Measurements from ENCODE around the gene SUN3.

DNA sequence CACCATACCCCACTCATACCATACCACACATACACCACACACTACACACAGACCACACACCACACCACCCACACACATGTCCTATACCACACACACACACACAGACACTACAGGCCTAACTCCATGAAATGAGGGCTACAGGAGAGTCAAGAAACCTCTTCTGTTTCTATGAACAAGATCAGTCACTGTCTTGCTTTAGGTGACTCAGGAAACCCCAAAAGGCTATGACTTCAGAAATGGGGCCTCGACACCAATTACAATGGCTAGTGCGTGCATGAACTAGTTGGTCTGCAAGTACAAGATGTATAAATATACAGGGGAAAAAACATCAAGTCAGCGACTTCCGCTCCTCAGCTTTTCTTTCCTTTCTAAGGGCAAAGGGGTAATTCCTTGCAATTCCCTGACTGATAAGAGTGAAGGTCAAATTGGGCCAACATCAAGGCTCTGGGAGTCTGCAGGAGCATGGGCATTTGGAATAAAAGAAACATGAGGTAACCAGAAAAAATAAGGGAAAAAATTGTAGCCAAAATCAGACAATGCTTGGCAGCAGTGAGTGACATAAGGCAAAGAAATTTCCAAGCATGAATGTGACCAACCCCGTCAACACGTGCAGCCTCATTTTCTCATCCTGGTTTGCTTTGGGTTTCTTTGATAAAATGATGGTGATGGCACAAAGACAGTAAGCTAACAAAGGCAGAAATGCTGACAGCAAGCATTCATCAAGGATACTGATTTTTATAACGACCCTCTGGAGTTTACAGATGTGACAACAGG is 82.1 kb downstream of the SUN3 start:
- TF ChIP-seq CTCF (IDR thresholded peaks at IDR 0.05), result no peak
- no peak for TF ChIP-seq TCF7L2 (IDR thresholded peaks at IDR 0.05; ENCODE audit: low read depth, low read length)
- TF ChIP-seq POLR2AphosphoS5 (IDR thresholded peaks at IDR 0.05; ENCODE audit: low read depth, low read length), result no peak
